Right lobe of liver (tissue), 6 donors: ENCODE data around the gene SCAF11. TPM values are rescaled to one million over a fixed set of nuclear protein-coding genes. Genes with fewer than 3 reads are reported as not detected.

ENCODE experiments used
- ATAC-seq, 4 donors: fragments of 200-7000 bp; cut with Tn5 transposase; one replicate each; pipeline ENCODE4 v1.9.1; 2020; ENCODE audit warnings: mild to moderate bottlenecking in 4 of 4, moderate library complexity in 4 of 4
- DNase-seq, 3 donors: peaks; one replicate each; pipeline ENCODE4 v3.0.0-alpha.2; 2020
- H3K27ac ChIP-seq, 3 donors: fragments of 200-600 bp; one replicate each; pipeline ENCODE4 v1.8.0; 2022
- H3K27me3 ChIP-seq, 2 donors: fragments of 200-600 bp; one replicate each; pipeline ENCODE4 v1.8.0; 2022
- H3K36me3 ChIP-seq, 4 donors: fragments of 200-600 bp; sonication (generic) in 1 of 4; one replicate each; pipeline versions ENCODE4 v1.5.1 to v1.8.0; 2017 to 2022; ENCODE audit warnings: control low read depth in 1 of 4
- H3K4me1 ChIP-seq, 4 donors: fragments of 200-600 bp; sonication (generic) in 1 of 4; one replicate each; pipeline versions ENCODE4 v1.5.1 to v1.8.0; 2017 to 2022; ENCODE audit warnings: control low read depth in 1 of 4
- H3K4me3 ChIP-seq, 3 donors: fragments of 200-600 bp; one replicate each; pipeline ENCODE4 v1.8.0; 2022
- H3K9me3 ChIP-seq, 4 donors: fragments of 200-600 bp; sonication (generic) in 1 of 4; one replicate each; pipeline versions ENCODE4 v1.5.1 to v1.8.0; 2017 to 2022; ENCODE audit warnings: control low read depth in 1 of 4
- CTCF ChIP-seq, 4 donors: fragments of 200-600 bp in 3 of 4; fragments of 450-650 bp in 1 of 4; IDR thresholded peaks; one replicate each; pipeline versions ENCODE4 v1.5.1 to v1.8.0; 2016 to 2022; ENCODE audit warnings: antibody characterized with exemption in 4 of 4, mild to moderate bottlenecking in 2 of 4
- POLR2A ChIP-seq: fragments of 450-650 bp; IDR thresholded peaks from one replicate; pipeline ENCODE4 v1.6.1; 2017; ENCODE audit warnings: antibody characterized with exemption, mild to moderate bottlenecking
- WGBS: methylation state at CpG from one replicate; pipeline ENCODE4 v1.1.6; 2018; ENCODE audit warnings: low coverage, low lambda C conversion rate; ENCODE audit not compliant: insufficient coverage; ENCODE audit errors: missing lambda C conversion rate; 5-methylcytosine and 5-hydroxymethylcytosine counted together
- intact Hi-C, 2 donors: fragments of 100-400 bp; cut with DNase I; formaldehyde crosslinking; loops; one replicate each; pipeline versions ENCODE4 v1.11.2 to v1.14.1; 2022
- total RNA-seq, 6 experiments: library from RNA; depleted of rRNA in 2 of 6; stranded (reverse); fragments of >200 nt in 2 of 6; fragmentation: NEBNext Ultra II Directional in 3 of 6; extraction: Animal tissue kit (Norgen Biotek cat#: 25700) in 3 of 6; gene quantifications; one replicate each; pipeline versions ENCODE4 v1.1.0 to v1.2.4, GENCODE V29; 2016 to 2023
- donor health status: DM: no; HTN: yes; CAD: no.
- donor health status: DM: no; HTN: no; CAD: no.
- donor health status: DM: no; HTN: no; CAD: no.
- donor health status: DM: no; HTN: yes; CAD: no.
- donor health status: DM: no; HTN: yes; CAD: no.

Gene SCAF11
- total RNA-seq, 6 experiments from 2014 or later, result 43.2 to 72.1 (median 61.4) TPM

DNA sequence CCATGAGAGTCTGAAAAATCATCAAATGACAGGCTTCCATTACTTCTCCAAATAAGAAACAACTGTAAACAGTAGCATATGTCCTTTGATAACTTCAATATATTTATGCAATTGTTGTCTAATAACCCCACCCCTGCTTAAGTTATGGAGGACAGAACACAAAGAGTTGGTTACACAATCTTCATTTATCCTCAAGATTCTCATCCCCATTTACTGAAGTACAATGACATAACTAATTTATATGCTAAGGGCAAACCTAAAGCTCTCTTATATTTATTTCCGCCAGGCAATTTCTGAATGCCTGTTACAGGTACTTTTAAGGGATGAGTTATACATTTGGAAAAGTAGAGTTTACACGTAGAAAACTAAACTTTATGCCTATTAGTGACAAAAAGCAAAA lies 12.3 kb downstream of the SCAF11 start:
- H3K4me1 ChIP-seq, result peaks cover 0 to 36% (median 5%) of the 10 kb centered on the region in 4 donors
- no peak for ATAC-seq
- 92% methylated on average over 2 of the region's 2 CpGs for WGBS

DNA sequence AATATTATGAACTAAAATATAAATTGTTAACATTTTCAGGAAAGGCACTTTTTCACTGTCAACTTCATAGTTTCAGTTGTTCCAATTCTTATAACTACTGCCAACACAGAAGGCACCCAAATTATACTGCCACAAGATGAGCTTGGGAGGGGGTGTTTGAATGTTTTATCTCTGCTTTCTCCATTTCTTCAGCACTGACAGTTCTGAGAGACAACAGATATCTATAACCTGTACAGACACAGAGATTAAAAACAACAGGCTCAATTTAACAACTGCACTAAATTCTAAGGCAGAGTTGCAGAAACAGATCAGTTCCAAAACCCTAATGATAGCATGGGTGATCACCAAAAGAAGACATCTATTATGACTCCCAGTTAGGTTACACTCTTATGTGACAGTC lies 12.8 kb downstream of the SCAF11 start:
- Histone ChIP-seq H3K27ac (no peak overlapping the region), H3K4me3 (no peak overlapping the region), H3K9me3 (no peaks in the 10 kb centered on the region), H3K36me3 (no peaks in the 10 kb centered on the region), H3K27me3 (no peaks in the 10 kb centered on the region), H3K4me1 (peaks cover 0 to 36% (median 2%) of the 10 kb centered on the region in 4 donors)
- ATAC-seq, result no peak
- no peak for DNase-seq
- intact Hi-C loops, result no loop called here
- no peak for TF ChIP-seq POLR2A
- TF ChIP-seq CTCF (IDR thresholded peaks at IDR 0.05), result no peak

More for the DNA sequence above, 12.3 kb downstream of the SCAF11 start:
- intact Hi-C loops, result no loop called here
- Histone ChIP-seq H3K4me3 (no peak overlapping the region), H3K9me3 (no peaks in the 10 kb centered on the region), H3K27me3 (no peaks in the 10 kb centered on the region), H3K36me3 (no peaks in the 10 kb centered on the region), H3K27ac (no peak overlapping the region)
- no peak for TF ChIP-seq CTCF (IDR thresholded peaks at IDR 0.05)
- TF ChIP-seq POLR2A, result no peak
- no peak for DNase-seq

GRCh38 chr12:45975506-45975905 lies 14.9 kb downstream of the SCAF11 start:
- H3K36me3 ChIP-seq, result no peaks in the 10 kb centered on the region
- H3K4me1 ChIP-seq, result peaks cover 0 to 19% (median 2%) of the 10 kb centered on the region in 4 donors
- TF ChIP-seq CTCF (IDR thresholded peaks at IDR 0.05), result no peak
- no peak for TF ChIP-seq POLR2A
- no peaks in the 10 kb centered on the region for H3K27me3 ChIP-seq
- no peak overlapping the region for H3K4me3 ChIP-seq
- WGBS, result 87% methylated on average over 6 of the region's 6 CpGs
- no peak for ATAC-seq
- intact Hi-C loops, result no loop called here
- no peak overlapping the region for H3K27ac ChIP-seq
- no peak for DNase-seq
- H3K9me3 ChIP-seq, result no peaks in the 10 kb centered on the region

DNA sequence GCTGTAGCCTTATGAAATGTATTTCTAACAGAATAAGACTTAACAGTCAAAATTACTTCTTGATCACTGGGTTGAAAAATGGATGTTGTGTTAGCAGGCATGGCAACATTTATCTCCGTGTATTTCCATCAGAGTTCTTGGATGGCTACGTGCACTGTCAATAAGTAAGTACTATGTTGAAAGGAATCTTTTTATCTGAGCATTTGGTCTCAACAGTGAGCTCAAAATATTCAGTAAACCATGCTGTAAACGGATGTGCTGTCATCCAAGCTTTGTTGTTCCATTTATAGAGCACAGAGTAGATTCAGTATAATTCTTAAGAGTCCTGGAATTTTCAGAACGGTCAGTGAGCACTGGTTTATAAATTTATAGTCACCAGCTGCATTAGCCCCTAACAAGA lies 15.5 kb downstream of the SCAF11 start:
- H3K4me3 ChIP-seq, result no peak overlapping the region
- intact Hi-C loops, result no loop called here
- H3K27me3 ChIP-seq, result no peaks in the 10 kb centered on the region
- no peaks in the 10 kb centered on the region for H3K9me3 ChIP-seq
- TF ChIP-seq CTCF (IDR thresholded peaks at IDR 0.05) (no peak), POLR2A (no peak)
- WGBS, result 63% methylated on average over 4 of the region's 4 CpGs
- H3K36me3 ChIP-seq, result no peaks in the 10 kb centered on the region
- H3K4me1 ChIP-seq, result peaks cover 0 to 14% (median 2%) of the 10 kb centered on the region in 4 donors
- no peak for ATAC-seq
- no peak for DNase-seq
- H3K27ac ChIP-seq, result no peak overlapping the region

DNA sequence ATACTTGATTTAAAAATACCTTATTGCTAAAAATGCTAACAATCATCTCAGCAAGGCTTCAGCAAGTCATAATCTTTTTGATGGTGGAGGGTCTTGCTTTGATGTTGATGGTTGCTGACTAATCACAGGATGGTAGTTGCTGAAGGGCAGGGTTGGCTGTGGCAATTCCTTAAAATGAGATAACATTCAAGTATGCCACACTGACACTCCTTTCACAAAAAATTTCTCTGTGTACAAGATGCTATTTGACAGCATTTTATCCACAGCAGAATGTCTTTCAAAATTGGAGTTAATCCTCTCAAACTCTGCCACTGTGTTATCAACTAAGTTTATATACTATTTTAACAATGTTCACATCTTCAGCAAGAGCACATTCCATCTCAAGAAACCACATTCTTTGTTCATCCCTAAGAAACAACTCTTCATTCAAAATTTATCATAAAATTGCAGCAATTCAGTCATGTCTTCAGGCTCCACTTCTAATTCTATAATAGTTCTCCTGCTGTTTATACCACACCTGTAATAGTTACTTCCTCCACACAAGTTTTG lies 16.1 kb downstream of the SCAF11 start:
- no peaks in the 10 kb centered on the region for H3K9me3 ChIP-seq
- no peaks in the 10 kb centered on the region for H3K36me3 ChIP-seq
- TF ChIP-seq CTCF (IDR thresholded peaks at IDR 0.05) (no peak), POLR2A (no peak)
- H3K27me3 ChIP-seq, result no peaks in the 10 kb centered on the region
- no peak overlapping the region for H3K4me3 ChIP-seq
- H3K4me1 ChIP-seq, result peaks cover 0 to 14% (median 2%) of the 10 kb centered on the region in 4 donors
- DNase-seq (no peak), ATAC-seq (no peak)
- intact Hi-C loops, result no loop called here
- H3K27ac ChIP-seq, result no peak overlapping the region
